HG02798 (cell line): ENCODE measurements around the gene ANKRD40.
"Not testable (repeated sequence)": the region's sequence is repeated elsewhere in the genome, so short reads cannot be mapped to it uniquely, and the experiment has no call there.

Experiments used
- ATAC-seq: cut with Tn5 transposase; IDR thresholded peaks from one replicate; pipeline ENCODE4 v1.9.1; 2021; ENCODE audit warnings: mild to moderate bottlenecking; ENCODE audit not compliant: unreplicated experiment, poor library complexity

Gene ANKRD40

GRCh38 chr17:50715471-50715870 is 7.8 kb upstream of the ANKRD40 start:
- no peak for ATAC-seq

- no peak for ATAC-seq
Measured at GRCh38 chr17:50712641-50713040, 4.9 kb upstream of the ANKRD40 start.

- no peak for ATAC-seq
Measured at GRCh38 chr17:50710650-50711049, 2.9 kb upstream of the ANKRD40 start.

GRCh38 chr17:50710025-50710424 is 2.3 kb upstream of the ANKRD40 start:
- no peak for ATAC-seq

GRCh38 chr17:50709053-50709452 is 1.3 kb upstream of the ANKRD40 start:
- ATAC-seq = not testable (repeated sequence)

- no peak for ATAC-seq
Measured at GRCh38 chr17:50708050-50709000, 611 bp upstream of the ANKRD40 start.

- ATAC-seq = no peak
Measured at GRCh38 chr17:50703162-50703561, 4.6 kb downstream of the ANKRD40 start.

GRCh38 chr17:50699410-50699809 is 8.3 kb downstream of the ANKRD40 start:
- no peak for ATAC-seq

GRCh38 chr17:50697663-50698272 is 9.9 kb downstream of the ANKRD40 start:
- no peak for ATAC-seq

GRCh38 chr17:50697062-50697461 is 10.7 kb downstream of the ANKRD40 start:
- ATAC-seq = no peak

- no peak for ATAC-seq
Measured at GRCh38 chr17:50696365-50696879, 11.3 kb downstream of the ANKRD40 start.

GRCh38 chr17:50693036-50693682 is 14.6 kb downstream of the ANKRD40 start:
- no peak for ATAC-seq

- ATAC-seq = no peak
Measured at GRCh38 chr17:50692448-50693035, 15.2 kb downstream of the ANKRD40 start.

- no peak for ATAC-seq
Measured at GRCh38 chr17:50691550-50692447, 15.9 kb downstream of the ANKRD40 start.

- no peak for ATAC-seq
Measured at GRCh38 chr17:50690887-50691549, 16.7 kb downstream of the ANKRD40 start.

- no peak for ATAC-seq
Measured at GRCh38 chr17:50689956-50690886, 17.5 kb downstream of the ANKRD40 start.

- ATAC-seq = no peak
Measured at GRCh38 chr17:50689251-50689650, 18.5 kb downstream of the ANKRD40 start.

- no peak for ATAC-seq
Measured at GRCh38 chr17:50688245-50688644, 19.5 kb downstream of the ANKRD40 start.
